GM18867 (cell line): ENCODE measurements around the gene SLC39A10.

Source experiments
- ATAC-seq: cut with Tn5 transposase; IDR thresholded peaks from one replicate; pipeline ENCODE4 v1.9.1; 2021; ENCODE audit warnings: mild to moderate bottlenecking, moderate library complexity; ENCODE audit not compliant: unreplicated experiment

The SLC39A10 gene, protein sequence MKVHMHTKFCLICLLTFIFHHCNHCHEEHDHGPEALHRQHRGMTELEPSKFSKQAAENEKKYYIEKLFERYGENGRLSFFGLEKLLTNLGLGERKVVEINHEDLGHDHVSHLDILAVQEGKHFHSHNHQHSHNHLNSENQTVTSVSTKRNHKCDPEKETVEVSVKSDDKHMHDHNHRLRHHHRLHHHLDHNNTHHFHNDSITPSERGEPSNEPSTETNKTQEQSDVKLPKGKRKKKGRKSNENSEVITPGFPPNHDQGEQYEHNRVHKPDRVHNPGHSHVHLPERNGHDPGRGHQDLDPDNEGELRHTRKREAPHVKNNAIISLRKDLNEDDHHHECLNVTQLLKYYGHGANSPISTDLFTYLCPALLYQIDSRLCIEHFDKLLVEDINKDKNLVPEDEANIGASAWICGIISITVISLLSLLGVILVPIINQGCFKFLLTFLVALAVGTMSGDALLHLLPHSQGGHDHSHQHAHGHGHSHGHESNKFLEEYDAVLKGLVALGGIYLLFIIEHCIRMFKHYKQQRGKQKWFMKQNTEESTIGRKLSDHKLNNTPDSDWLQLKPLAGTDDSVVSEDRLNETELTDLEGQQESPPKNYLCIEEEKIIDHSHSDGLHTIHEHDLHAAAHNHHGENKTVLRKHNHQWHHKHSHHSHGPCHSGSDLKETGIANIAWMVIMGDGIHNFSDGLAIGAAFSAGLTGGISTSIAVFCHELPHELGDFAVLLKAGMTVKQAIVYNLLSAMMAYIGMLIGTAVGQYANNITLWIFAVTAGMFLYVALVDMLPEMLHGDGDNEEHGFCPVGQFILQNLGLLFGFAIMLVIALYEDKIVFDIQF

GRCh38 chr2:195656859-195657633, at the start of gene SLC39A10:
Gene SLC39A10 (plus strand): TSS chr2:195657226. CDS start chr2:195680043, 22,817 bp downstream.
- ATAC-seq, result peak; percentile 75

- no peak for ATAC-seq
Measured at GRCh38 chr2:195608768-195609454, 48.1 kb upstream of the SLC39A10 start.

GRCh38 chr2:195610717-195611116, 46.3 kb upstream of the SLC39A10 start:
- ATAC-seq, result no peak

DNA sequence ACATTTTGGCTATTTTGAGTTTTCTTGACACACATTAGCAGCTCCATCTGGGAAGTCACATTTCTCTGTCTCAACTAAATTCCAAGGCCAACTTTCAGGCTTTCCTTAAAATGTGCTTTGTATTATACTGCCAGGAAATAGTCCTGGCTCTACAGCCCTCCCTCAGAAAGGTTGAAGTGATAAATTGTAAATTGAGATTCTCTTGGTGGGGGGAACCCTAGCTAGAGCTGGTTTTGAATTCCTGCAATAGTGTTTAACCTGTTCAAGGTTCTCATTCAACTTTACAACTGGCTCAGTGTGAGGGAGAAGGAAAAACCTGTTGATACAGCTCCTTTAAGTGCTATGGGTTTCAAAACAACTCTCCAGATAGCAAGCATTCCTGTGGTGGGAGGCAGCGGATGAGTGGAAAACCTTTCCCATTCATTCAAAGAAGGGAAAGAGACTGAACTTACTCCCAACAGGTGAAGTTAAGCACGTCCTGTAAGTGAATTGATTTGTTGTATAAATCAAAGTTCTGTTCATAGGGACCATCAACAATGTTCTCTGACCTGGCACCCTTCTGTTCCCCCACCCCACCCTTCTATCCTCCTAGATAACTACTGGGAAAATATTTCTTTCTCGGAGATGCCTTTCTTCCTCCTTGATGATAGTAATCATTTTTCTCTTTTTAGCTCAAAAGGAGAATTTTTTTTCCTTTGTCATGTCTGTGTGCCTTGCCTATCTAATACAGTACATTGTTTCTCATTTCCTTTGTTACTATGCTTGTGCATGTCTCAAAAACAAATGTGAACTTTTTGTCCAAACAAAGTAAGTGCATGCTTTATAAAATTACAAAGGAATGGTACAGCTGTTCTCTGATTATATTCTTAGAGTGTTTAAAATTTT, 44.2 kb upstream of the SLC39A10 start:
- no peak for ATAC-seq

DNA sequence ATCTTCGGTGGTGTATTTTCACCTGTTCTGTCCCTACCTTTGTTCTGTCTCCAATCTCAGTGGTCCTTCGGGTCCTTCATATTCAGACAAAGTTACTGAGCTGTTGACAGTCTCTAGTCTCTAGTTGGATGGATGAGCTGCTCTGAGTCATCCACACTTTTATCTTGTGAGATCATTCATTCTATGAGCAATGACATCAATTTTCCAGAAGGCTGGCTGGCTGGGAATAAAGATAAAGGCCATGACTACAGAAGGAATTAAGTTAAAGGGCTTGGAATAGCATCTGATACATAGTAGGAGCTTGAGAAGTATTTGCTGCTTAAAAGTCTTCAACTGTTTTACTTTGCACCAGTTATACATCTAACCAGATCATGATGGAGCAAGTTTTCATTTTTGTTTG, 43.1 kb upstream of the SLC39A10 start:
- ATAC-seq, result no peak

DNA sequence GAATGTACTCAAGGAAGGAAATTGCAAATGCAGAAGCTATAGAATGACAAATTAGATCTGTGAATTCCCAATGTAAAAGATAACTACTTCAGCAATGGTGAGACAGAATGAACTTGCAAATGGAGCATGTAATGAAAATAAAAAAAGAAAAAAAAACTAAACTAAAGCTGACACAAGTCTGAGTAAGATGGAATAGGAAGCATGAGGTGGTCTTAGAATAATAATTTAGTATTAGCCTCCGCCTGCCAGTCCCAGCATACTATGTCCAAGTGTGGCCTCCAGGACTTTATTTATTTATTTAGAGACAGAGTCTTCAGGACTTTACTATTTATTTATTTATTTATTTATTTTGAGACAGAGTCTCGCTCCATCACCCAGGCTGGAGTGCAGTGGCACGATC, 37.4 kb upstream of the SLC39A10 start:
- ATAC-seq, result no peak

DNA sequence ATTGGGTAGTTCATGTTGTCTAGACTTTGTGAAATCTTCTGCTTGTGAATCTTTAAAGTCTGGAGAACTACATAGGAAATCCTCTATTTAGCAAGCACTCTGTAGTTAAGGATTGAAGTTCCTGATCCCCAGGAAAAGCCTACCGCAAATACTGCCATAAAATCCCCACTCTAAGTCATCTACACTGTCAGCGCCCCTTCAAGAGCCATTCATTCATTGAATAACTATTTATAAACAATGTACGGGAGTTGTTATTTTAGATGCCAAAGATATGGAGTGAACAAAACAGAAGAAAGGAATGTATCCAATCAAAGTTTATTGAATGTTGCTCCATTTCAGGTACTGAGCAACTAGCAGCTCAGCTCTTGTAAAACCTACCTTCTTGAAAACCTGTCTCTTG, 36.5 kb upstream of the SLC39A10 start:
- ATAC-seq, result no peak

DNA sequence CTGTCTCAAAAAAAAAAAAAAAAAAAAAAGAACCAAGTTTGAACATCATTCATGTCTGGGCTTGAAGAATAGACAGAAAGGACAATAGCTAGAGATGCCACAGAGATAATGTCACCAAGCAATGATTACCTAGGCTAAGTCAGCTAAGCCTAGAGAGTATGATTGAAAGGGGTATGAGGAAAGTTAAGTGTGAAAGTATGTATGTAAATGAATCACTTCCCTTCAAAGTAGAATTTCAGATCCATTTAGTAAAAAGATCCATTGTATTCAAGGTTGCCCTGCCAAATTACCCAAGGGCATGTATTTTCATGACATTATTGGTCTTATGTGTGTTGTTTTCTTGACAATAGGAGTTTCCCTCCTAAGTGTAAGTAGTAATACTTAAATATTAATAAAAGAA, 34.1 kb upstream of the SLC39A10 start:
- no peak for ATAC-seq

- ATAC-seq, result no peak
Measured at GRCh38 chr2:195626507-195626906, 30.5 kb upstream of the SLC39A10 start.

- no peak for ATAC-seq
Measured at GRCh38 chr2:195628666-195629065, 28.4 kb upstream of the SLC39A10 start.

DNA sequence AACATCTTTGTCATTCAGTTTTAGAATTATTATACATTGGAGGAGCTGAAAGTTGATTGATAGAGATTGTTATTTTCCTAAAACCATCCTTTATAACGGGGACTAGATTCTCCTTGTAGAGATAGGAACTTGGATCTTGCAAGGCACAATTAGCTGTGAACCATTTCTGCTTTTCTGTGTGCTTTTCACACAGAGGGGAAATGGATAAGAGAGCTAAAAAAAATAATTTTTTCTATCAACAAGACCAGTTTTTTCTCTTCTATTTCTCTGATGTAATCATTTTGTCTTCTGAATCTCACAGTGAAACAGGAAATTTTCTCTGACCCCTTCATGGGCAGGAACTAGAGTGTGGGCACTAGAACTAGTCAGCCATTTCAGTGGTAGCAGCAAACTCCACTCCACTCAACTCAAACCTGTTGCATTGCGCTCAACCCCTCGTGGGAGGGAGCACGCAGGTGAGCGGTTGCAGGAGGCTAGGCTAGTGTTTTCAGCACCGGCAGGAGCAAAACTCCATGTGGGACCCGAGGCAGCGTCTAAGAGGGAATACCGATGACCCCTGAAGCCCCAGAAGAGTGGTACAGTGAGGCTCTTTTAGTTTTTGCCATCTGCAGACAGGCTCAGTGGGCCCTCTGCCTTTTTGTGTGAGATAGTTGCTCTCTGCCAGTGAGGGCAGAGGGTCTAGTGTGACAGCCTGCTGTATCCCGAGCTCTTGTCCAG, 24.0 kb upstream of the SLC39A10 start:
- no peak for ATAC-seq

DNA sequence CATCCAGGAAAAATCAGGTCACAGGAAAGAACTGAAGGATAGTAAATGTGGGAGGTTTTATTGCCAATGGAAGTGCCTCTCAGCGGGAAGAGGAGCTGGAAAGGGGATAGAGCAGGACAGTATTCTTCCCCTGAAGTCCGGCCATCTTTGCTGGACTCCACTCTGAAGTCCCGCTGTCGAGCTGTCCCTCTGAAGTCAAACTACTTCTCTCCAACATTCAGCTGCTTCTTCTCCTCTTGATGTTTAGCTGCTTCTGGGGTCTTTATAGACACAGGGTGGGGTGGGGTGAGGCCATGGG, 23.5 kb upstream of the SLC39A10 start:
- ATAC-seq, result no peak

DNA sequence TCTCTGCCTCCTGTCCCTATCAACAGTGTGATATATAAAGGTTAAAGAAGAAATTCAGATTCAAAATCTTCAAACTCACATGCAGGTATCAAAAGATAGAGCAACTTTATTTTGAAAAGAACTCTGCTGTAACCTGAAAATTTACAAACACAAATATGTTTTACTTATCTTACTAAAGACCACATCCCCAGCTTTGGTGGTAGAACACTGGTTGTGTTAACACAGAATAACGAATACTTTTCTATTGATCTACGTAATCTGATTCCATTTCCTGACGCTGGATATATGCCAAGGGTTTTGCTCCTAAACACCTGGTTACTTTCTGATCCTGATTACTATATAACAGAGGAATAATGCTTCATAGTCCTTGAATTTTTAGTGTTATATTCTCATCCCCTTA, 23.1 kb upstream of the SLC39A10 start:
- ATAC-seq, result no peak

- ATAC-seq, result no peak
Measured at GRCh38 chr2:195636890-195637289, 20.1 kb upstream of the SLC39A10 start.

GRCh38 chr2:195638750-195639149, 18.3 kb upstream of the SLC39A10 start:
- no peak for ATAC-seq

GRCh38 chr2:195639238-195639858, 17.7 kb upstream of the SLC39A10 start:
- no peak for ATAC-seq

GRCh38 chr2:195639959-195640358, 17.1 kb upstream of the SLC39A10 start:
- no peak for ATAC-seq

GRCh38 chr2:195642027-195642678, 14.9 kb upstream of the SLC39A10 start:
- ATAC-seq, result no peak
